G401 (cell line): ENCODE data around the gene PTPRN. TPM values are rescaled to one million over a fixed set of nuclear protein-coding genes. Genes with fewer than 3 reads are reported as not detected.
"Not testable (repeated sequence)": the region's sequence is repeated elsewhere in the genome, so short reads cannot be mapped to it uniquely, and the experiment has no call there.

Source experiments
- DNase-seq: peaks from one replicate; pipeline ENCODE4 v3.0.0-alpha.2; 2015; ENCODE audit warnings: low spot score
- in situ Hi-C: cut with HindIII; loops from 2 replicates; pipeline ENCODE4 v1.10.0; 2016; ENCODE audit warnings: low sequenced_read_pairs, mixed read lengths
- total RNA-seq: library from RNA; depleted of rRNA; stranded (reverse); fragments of >200 nt; shearing (Covaris generic); gene quantifications from 2 replicates; pipeline ENCODE4 v1.2.3, GENCODE V29; 2014

PTPRN gene
- total RNA-seq, 1 experiment from 2014 or later: 0.71 TPM

DNA sequence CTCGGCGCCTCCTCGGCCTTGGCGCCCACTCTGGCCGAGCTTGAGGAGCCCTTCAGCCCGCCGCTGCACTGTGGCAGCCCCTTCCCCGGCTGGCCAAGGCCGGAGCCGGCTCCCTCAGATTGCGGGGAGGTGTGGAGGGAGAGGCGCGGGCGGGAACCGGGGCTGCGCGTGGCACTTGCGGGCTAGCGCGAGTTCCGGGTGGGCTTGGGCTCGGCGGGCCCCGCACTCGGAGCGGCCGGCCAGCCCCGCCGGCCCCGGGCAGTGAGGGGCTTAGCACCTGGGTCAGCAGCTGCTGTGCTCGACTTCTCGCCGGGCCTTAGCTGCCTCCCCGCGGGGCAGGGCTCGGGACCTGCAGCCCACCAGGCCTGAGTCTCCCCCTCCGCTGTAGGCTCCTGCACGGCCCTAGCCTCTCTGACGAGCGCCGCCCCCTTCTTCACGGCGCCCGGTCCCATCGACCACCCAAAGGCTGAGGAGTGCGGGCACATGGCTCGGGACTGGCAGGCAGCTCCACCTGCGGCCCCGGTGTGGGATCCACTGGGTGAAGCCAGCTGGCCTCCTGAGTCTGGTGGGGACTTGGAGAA is 3.6 kb upstream of the PTPRN start:
- DNase-seq, in situ Hi-C loops: not testable (repeated sequence)

- in situ Hi-C loops: no loop called here
- DNase-seq: peak; percentile 77
Observed at GRCh38 chr2:219308142-219309101, 779 bp downstream of the PTPRN start.

DNA sequence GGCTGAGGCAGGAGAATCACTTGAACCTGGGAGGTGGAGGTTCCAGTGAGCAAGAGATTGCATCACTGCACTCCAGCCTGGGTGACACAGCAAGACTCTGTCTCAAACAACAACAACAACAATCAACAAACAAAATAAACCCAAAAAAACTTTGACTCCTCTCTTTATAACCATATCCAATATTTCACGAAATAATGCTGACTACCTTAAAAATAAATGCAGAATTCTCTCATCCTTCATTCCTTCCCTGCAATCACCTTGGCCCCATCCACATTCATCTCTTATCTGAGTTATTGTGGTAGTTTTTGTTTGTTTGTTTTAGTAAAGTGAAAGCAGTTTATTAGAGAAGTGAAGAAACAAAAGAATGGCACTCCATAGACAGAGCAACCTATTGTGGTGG is 3.2 kb downstream of the PTPRN start:
- in situ Hi-C loops: no loop called here

GRCh38 chr2:219304223-219304622 is 5.0 kb downstream of the PTPRN start:
- DNase-seq: no peak
- in situ Hi-C loops: no loop called here

More for the DNA sequence above, 3.2 kb downstream of the PTPRN start:
- no peak for DNase-seq

GRCh38 chr2:219302412-219302968 is 6.7 kb downstream of the PTPRN start:
- in situ Hi-C loops: no loop called here
- no peak for DNase-seq

- in situ Hi-C loops: no loop called here
- no peak for DNase-seq
Observed at GRCh38 chr2:219300022-219300421, 9.2 kb downstream of the PTPRN start.

- DNase-seq: no peak
- in situ Hi-C loops: no loop called here
Observed at GRCh38 chr2:219299372-219299760, 9.8 kb downstream of the PTPRN start.

DNA sequence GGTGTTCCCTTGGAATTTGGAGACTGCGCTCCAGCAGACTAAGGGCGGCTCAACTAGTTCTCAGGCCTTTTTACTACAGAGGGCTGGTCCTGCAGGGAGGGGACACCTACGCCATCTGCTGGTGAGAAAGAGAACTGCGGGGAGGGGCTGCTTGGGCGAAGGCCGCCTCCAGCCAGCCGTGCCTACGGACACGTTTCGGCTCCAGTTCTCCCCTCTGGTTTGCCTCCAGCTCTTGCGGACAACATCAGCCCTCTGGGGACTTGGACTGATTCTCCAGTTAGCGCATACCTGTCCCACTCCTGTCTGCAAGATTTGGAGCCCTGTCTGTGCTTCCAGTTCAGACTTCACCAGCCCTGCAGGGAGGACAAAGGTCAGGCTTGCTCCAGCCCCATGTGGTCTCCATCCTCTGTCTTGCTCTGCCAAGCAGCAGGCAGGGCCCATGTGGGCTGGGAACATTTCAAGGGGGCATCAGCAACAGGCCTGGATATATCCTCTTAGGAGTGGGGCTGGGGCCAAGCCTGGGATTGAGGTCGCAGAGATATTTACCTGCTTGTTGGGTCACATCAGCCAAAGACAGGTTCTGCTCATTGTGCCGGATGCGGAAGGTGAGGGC is 10.3 kb downstream of the PTPRN start:
- in situ Hi-C loops: no loop called here
- DNase-seq: peak; percentile 87

- DNase-seq: no peak
- in situ Hi-C loops: no loop called here
Observed at GRCh38 chr2:219297766-219298456, 11.3 kb downstream of the PTPRN start.

DNA sequence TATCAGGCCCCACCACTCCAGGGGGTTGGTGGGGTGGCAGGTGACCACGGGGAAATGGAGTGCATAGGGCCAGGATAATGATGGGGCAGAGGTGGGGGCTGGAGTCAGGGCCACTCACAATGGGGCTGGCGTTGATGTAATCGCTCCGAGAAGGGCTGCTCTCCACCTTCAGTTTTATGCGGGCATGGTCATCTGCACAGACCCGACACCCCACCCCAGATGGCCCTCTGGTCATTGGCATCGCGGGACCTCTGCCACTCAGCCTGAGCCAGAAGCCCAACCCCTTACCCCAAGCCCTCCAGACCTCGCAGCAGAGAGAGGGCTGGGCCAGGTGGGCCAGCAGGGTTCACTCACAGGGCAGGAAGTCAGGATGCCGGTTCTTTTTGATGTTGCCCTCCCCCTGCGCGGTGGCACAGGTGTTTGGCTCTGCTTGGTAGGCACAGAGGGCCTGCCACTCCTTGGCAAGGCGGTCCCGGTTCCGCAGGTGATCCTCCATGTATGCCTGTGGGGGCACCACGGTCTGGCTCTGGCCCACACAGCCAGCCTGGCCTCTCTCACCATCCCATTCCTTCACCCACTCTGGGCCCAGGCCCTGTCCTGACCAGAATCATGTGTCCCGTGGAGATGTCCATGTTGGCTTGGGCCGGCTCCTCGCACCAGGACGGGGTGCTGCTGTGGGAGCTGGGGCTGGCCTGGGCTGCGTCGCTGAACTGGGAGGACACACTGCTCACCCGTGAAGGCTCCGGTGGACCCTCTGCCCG is 12.4 kb downstream of the PTPRN start:
- in situ Hi-C loops: no loop called here
- DNase-seq: no peak

GRCh38 chr2:219296142-219296541 is 13.1 kb downstream of the PTPRN start:
- DNase-seq: no peak
- in situ Hi-C loops: no loop called here

DNA sequence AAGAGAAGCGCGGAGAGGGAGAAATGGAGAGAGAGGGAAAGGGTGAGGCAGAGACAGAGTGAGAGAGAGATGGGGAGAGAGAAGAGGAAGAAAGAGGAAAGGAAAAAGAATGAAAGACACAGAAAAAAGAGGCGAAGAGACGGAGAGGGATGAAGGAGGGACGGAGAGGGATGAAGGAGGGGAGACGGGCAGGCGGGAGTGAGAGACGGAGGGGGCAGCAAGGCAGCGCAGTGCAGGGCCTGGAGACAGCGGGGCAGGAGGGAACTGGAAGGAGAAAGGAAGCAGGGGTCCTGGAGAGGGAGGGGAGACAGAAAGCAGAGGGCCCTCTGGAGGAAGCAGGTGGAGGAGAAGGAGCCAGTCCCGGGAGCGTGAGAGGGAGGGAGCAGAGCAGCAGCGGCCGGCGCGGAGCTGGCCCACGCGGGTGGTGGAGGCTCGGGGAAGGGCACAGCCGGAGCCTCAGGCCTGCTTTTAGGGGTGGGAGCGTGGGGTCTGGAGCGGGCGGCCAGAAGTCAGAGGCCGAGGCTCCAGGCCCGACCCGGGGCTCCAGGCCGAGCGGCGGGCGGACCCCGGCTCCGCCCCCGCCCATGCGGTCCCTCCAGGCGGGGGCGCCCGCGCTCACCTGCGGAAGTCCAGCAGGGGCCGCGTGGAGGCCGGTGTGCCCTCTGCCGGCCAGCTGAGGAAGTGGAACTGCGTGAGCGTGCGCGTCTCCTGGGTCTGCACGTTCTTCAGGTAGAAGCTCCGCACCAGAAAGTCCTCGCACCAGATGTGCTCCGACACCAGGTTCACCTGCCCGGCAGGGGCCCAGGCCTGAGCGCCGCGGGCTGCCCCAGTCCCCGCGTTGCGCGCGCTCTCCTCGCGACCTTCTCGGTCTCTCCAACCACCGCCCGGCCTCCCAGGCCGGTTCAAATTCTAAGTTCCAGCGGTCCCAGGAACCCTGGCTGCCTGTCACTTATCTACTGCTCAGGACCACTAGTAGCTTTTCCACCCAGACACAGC is 14.5 kb downstream of the PTPRN start:
- peak; percentile 86 for DNase-seq
- in situ Hi-C loops: no loop called here

- DNase-seq: no peak
- in situ Hi-C loops: no loop called here
Observed at GRCh38 chr2:219293736-219294231, 15.4 kb downstream of the PTPRN start.

DNA sequence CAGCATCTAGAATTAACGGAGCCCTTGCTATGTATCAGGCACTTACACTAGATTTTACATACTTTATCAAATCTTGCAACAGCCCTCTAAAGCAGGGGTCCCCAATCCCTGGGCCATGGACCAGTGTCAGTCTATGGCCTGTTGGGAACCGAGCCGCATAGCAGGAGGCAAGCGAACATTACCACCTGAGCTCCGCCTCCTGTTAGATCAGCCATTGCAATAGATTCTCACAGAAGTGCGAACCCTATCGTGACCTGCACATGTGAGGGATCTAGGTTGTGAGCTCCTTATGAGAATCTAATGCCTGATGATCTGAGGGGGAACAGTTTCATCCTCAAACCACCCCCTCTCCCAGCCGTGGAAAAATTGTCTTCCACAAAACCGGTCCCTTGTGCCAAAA is 16.6 kb downstream of the PTPRN start:
- no peak for DNase-seq
- in situ Hi-C loops: no loop called here

GRCh38 chr2:219291910-219292490 is 17.2 kb downstream of the PTPRN start:
- no peak for DNase-seq
- in situ Hi-C loops: no loop called here

DNA sequence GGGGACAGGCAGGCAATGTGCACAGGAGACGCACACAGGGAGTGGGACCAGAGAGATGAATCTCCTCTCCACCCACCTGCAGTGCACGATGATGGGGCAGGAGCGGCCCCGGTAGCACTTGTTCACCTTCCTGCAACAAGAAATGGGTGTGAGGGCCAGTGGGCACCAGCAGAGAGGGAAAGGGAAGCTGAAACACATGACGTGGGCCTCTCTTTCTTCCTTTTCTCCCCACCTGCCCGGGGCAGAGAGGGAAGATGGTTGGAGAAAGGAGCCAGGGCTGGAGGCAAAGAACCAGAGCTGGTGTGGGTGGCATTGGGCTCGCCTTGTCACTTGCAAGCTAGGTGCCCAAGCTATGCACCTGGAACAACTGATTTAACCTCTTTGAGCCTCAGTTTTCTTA is 17.8 kb downstream of the PTPRN start:
- no peak for DNase-seq
- in situ Hi-C loops: no loop called here
